Mesodermal cell (in vitro differentiated cells): ENCODE data around the gene SLC16A14. TPM values are rescaled to one million over a fixed set of nuclear protein-coding genes. Genes with fewer than 3 reads are reported as not detected.
A peak's percentile ranks its signal among the peaks of the same experiment; 100 is the strongest.
"Not testable (repeated sequence)": the region's sequence is repeated elsewhere in the genome, so short reads cannot be mapped to it uniquely, and the experiment has no call there.

ENCODE experiments used
- H3K27ac ChIP-seq: 2 replicates; pipeline ENCODE4 v1.7.0; 2013; ENCODE audit warnings: mild to moderate bottlenecking, low read depth, low read length, moderate library complexity; ENCODE audit not compliant: severe bottlenecking
- H3K36me3 ChIP-seq: 2 replicates; pipeline ENCODE4 v1.7.1; 2013; ENCODE audit warnings: mild to moderate bottlenecking, low read length, moderate library complexity; ENCODE audit not compliant: control insufficient read depth, insufficient read depth
- H3K4me1 ChIP-seq: one replicate; pipeline ENCODE4 v1.7.1; 2013; ENCODE audit warnings: mild to moderate bottlenecking, low read length; ENCODE audit not compliant: insufficient read depth, control insufficient read depth, poor library complexity, severe bottlenecking
- H3K4me3 ChIP-seq: 2 replicates; pipeline ENCODE4 v1.7.0; 2013; ENCODE audit warnings: low read length, control low read depth, mild to moderate bottlenecking; ENCODE audit not compliant: insufficient read depth, poor library complexity, severe bottlenecking; ENCODE audit errors: extremely low read depth
- H3K9me3 ChIP-seq: 2 replicates; pipeline ENCODE4 v1.7.1; 2013; ENCODE audit warnings: mild to moderate bottlenecking, low read length, moderate library complexity; ENCODE audit not compliant: control insufficient read depth
- WGBS, 2 experiments: methylation state at CpG; one replicate each; pipeline ENCODE4 v1.1.5; 2013; ENCODE audit warnings: missing lambda C conversion rate in 2 of 2; ENCODE audit not compliant: insufficient coverage in 2 of 2; 5-methylcytosine and 5-hydroxymethylcytosine counted together
- polyA plus RNA-seq, 2 experiments: library from polyadenylated mRNA; stranded (reverse); fragments of 50-300 nt; gene quantifications; one replicate each; pipeline ENCODE4 v1.2.3, GENCODE V29; 2013

Gene SLC16A14, protein sequence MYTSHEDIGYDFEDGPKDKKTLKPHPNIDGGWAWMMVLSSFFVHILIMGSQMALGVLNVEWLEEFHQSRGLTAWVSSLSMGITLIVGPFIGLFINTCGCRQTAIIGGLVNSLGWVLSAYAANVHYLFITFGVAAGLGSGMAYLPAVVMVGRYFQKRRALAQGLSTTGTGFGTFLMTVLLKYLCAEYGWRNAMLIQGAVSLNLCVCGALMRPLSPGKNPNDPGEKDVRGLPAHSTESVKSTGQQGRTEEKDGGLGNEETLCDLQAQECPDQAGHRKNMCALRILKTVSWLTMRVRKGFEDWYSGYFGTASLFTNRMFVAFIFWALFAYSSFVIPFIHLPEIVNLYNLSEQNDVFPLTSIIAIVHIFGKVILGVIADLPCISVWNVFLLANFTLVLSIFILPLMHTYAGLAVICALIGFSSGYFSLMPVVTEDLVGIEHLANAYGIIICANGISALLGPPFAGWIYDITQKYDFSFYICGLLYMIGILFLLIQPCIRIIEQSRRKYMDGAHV
- polyA plus RNA-seq (2013, experiment 1 of 2), result 1.8 TPM
- polyA plus RNA-seq (2013, experiment 2 of 2), result 0.91 TPM

DNA sequence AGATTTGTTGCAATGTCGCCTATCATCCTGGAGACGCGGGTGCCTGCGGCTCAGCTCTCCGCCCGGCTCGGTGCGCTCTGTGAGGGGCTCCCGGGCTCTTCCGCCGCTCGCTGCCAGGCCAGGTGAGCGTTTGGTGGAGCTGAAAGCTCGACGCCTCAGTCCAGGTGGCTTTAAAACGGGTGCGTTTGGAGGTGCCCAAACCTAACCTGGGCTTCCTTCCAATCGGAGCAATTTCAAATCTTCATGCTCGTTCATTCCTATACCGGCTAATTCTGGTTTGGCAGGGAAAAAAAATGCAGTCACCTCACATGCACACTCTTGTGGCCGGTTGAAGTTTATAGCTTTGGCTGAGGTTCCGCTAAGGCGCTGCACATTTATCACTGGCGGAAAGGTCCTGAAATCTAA is at the start of gene SLC16A14:
Gene SLC16A14, minus strand, starts transcription at position 274 of the 405 bp plus-strand sequence. CDS start 9,572 bp downstream, outside the sequence.
- Histone ChIP-seq H3K4me1 (peaks cover 5% of the 10 kb centered on the region), H3K9me3 (no peaks in the 10 kb centered on the region), H3K36me3 (no peaks in the 10 kb centered on the region), H3K27ac (no peak within 1 kb of the TSS), H3K4me3 (peak within 1 kb of the TSS; percentile 48)
- 7 to 14% methylated on average over 22 to 24 of the region's 24 CpGs for WGBS, 2 experiments

DNA sequence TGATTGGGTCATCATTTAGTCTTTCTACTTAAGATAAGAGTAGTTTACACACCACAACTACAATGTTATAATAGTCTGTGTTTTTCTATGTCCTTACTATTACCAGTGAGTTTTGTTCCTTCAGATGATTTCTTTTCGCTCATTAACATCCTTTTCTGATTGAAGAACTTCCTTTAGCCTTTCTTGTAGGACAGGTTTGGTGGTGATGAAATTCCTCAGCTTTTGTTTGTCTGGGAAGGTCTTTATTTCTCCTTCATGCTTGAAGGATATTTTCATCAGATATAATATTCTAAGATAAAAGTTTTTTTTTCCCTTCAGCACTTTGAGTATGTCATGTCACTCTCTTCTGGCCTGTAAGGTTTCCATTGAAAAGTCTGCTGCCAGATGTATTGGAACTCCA is 38.0 kb upstream of the SLC16A14 start:
- Histone ChIP-seq H3K4me1 (no peaks in the 10 kb centered on the region), H3K9me3 (no peaks in the 10 kb centered on the region), H3K27ac (no peak overlapping the region), H3K36me3 (no peaks in the 10 kb centered on the region), H3K4me3 (no peak overlapping the region)
- no CpG with 5 or more reads among the region's 1 CpG for WGBS, 2 experiments

DNA sequence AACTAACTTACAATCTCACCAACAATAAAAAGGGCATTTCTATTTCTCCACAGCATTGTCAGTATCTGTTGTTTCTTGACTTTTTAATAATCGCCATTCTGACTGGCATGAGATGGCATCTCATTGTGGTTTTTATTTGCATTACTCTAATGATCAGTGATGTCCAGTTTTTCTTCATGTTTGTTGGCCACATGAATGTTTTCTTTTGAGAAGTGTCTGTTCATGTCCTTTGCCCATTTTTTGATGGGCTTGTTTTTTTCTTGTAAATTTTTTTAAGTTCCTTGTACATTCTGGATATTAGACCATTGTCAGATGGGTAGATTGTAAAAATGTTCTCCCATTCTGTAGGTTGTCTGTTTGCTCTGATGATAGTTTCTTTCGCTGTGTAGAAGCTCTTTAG is 33.2 kb upstream of the SLC16A14 start:
- not testable (repeated sequence) for H3K36me3 ChIP-seq, H3K4me3 ChIP-seq, H3K4me1 ChIP-seq, H3K27ac ChIP-seq, H3K9me3 ChIP-seq
- WGBS, 2 experiments, result 100% methylated on average over 1 of the region's 2 CpGs

DNA sequence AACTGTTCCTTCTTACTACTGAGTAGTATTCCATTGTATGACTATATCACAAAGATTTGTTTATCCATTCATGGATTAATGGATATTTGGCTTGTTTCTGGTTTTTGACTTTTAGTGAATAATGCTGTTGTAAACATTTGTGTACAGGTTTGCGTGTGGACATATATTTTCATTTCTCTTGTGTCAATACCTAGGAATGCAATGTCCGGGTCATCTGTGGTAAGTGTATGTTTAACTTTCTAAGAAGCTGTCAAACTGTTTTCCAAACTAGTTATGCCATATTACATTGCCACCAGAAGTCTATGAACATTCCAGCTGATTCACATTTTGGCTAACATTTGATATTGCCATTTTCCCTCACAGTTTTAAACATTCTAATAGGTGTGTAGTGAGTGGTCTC is 29.1 kb upstream of the SLC16A14 start:
- H3K4me3 ChIP-seq, result no peak overlapping the region
- no CpG with 5 or more reads among the region's 2 CpGs for WGBS, 2 experiments
- no peak overlapping the region for H3K27ac ChIP-seq
- no peaks in the 10 kb centered on the region for H3K9me3 ChIP-seq
- H3K36me3 ChIP-seq, result no peaks in the 10 kb centered on the region
- no peaks in the 10 kb centered on the region for H3K4me1 ChIP-seq

DNA sequence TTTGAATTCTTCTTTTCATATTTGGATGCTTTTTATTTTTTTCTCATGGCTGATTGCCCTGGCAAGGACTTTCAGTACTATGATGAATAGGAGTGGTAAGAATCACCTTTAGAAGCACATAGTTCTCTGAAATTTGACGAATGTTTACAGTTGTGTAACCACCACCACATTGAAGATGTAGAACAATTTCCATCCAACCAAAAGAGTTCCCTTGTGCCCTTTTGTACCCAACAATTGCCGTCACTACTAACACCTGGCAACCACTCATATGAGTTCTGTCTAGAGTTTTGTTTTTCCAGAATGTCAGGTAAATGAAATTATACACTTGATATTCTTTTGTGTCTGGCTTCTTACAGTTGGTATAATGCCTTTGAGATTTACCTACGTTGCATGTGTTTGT is 28.7 kb upstream of the SLC16A14 start:
- no peak overlapping the region for H3K27ac ChIP-seq
- H3K36me3 ChIP-seq, result no peaks in the 10 kb centered on the region
- WGBS, 2 experiments, result 80% methylated on average over 1 of the region's 3 CpGs; no CpG with 5 or more reads in 1 of the 2 experiments
- no peaks in the 10 kb centered on the region for H3K9me3 ChIP-seq
- no peak overlapping the region for H3K4me3 ChIP-seq
- no peaks in the 10 kb centered on the region for H3K4me1 ChIP-seq

DNA sequence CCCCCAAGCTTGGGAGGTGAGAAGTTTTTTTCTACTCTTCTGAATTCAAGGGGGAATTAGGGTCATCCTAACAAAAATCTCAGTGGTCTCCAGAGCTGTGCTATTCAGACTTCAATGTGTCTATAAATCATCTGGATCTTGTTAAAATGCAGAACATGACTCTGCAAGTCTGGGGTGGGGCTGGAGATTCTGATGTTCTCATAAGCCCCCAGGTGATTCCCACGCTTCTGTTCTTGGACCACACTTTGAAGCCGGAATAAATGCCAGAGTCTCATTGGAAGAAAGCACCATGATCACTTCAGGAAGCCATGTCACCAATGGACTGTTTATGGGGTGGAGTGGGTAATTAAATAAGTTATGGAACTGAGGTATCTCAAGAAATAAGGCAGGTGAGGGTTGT is 22.2 kb upstream of the SLC16A14 start:
- Histone ChIP-seq H3K4me3 (no peak overlapping the region), H3K9me3 (no peaks in the 10 kb centered on the region), H3K4me1 (no peaks in the 10 kb centered on the region), H3K36me3 (no peaks in the 10 kb centered on the region), H3K27ac (no peak overlapping the region)
- WGBS, 2 experiments, result 81 to 93% methylated on average over 2 of the region's 2 CpGs

DNA sequence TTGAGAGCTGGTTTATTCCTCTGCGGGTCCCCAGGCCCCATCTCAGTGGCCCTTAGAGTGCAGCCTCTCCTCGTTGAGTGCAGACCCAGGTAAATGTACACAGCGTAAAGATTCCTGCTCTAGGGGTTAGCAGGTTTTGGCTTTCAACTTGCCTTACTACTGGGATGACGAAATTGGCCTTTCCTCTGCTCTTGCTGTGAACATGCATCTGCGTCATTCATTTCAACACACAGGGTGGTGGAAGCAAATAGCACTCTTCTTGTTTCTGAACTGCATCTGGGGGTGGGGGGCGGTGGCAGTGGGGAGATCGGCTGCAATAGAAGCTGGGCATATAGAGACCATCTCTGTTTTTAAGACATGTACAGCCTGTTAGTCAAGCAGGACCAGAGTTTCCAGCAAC is 16.5 kb upstream of the SLC16A14 start:
- no peak overlapping the region for H3K4me3 ChIP-seq
- 87 to 88% methylated on average over 5 to 7 of the region's 7 CpGs for WGBS, 2 experiments
- H3K4me1 ChIP-seq, result no peaks in the 10 kb centered on the region
- no peak overlapping the region for H3K27ac ChIP-seq
- H3K36me3 ChIP-seq, result no peaks in the 10 kb centered on the region
- no peaks in the 10 kb centered on the region for H3K9me3 ChIP-seq

DNA sequence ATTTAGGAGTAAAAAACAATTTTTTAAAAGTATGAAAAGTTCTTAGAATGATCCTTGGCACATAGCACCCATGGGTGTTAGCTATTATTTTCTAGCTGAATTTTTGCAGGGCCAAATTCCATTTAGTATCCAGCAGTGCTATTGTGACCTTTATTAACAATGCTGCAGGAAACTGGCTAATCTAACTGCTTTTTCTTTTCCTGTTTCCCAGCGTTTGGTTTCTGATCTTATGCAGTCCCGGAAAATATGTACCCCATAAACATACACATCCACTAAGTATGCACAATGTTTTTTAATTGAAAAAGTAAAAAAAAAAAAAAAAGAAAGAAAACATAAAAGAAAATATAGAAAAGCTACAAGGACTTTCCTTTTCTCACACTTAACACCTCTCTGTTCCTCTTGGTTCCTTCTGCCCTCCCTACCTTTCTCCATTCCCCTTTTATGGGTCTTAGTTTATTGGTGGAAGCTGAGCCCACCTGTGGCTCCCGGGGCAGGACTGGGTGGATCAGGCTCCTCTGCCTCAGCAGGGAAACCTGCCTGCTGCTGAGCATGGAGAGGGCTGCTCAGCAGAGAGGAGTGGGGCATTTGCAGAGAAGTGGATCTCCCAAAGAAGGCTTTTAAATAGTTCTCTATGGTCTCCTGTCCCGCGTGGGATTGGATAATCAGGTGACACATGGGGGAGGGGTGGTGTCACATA is 9.3 kb upstream of the SLC16A14 start:
- H3K27ac ChIP-seq, result no peak overlapping the region
- no peaks in the 10 kb centered on the region for H3K36me3 ChIP-seq
- no peaks in the 10 kb centered on the region for H3K9me3 ChIP-seq
- no peaks in the 10 kb centered on the region for H3K4me1 ChIP-seq
- 55 to 63% methylated on average over 2 to 3 of the region's 5 CpGs for WGBS, 2 experiments
- no peak overlapping the region for H3K4me3 ChIP-seq

DNA sequence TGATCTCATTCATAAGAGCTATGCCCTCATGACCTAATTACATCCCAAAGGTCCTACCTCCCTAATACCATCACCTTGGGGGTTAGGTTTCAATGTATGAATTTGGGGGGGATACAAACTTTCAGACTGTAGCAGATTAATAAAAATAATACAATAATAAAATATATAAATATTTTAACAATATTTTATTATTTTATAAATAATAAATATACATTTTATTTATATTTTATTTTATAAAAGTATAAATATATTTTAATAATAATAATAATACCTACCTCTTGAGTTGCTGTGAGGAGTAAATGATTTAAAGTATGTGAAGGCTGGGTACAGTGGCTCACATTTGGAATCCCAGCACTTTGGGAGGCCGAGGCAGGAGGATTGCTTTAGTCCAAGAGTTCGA is 8.1 kb upstream of the SLC16A14 start:
- 77 to 84% methylated on average over 2 of the region's 2 CpGs for WGBS, 2 experiments
- Histone ChIP-seq H3K36me3 (no peaks in the 10 kb centered on the region), H3K27ac (no peak overlapping the region), H3K9me3 (no peaks in the 10 kb centered on the region), H3K4me1 (no peaks in the 10 kb centered on the region), H3K4me3 (no peak overlapping the region)

DNA sequence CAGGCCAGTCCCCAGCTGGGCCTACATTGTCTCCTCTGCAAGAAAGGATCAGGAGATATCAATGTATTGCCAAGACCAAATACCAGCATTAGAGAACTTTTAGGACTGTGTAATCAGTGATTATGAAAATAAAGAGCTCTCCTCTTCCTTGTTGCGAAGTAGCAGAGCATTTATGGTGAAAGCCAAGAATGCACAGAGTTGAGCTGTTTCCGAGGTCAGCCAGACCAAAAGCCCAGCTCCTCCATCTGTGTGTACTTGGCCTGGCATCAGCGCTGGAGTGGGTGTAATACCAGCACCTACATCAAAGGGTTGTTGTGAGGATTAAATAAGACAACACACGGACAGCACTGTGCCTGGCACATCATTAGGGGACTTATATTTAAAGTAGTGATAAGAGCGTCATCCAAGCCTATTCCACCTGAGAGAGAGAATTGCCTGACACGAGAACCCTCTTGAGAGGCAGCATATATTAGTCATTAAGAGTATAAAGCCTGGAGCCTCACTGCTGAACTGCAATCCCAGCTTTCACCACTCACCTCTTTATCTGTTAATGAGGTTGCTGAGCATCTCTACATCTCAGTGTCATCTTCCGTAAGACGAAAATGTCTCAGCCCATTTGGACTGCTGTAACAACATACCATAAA is 7.4 kb upstream of the SLC16A14 start:
- Histone ChIP-seq H3K9me3 (no peaks in the 10 kb centered on the region), H3K27ac (no peak overlapping the region), H3K4me3 (no peak overlapping the region), H3K4me1 (no peaks in the 10 kb centered on the region), H3K36me3 (no peaks in the 10 kb centered on the region)
- 80 to 90% methylated on average over 4 to 8 of the region's 8 CpGs for WGBS, 2 experiments
